ENCODE data around the gene CACNA2D3.

The CACNA2D3 gene

DNA sequence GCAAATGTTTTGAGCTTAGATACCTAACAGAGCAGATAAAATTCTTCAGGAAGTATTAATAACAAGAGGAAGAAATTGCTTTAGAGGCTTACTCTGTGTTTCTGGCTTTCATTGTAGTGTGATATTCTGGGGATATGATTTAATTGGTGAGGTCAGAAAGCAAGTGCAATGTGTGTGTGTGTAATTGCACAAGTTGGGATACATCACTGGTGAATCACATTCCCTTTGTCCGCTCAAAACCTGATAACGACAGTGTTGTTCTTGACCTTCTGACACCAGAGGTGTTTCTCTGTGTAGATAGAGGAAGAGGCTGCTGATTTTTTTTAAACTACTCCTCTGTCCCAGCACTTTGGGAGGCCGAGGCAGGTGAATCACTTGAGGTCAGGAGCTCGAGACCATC is 161.1 kb downstream of the CACNA2D3 start:
- DNase-seq, result no peak

DNA sequence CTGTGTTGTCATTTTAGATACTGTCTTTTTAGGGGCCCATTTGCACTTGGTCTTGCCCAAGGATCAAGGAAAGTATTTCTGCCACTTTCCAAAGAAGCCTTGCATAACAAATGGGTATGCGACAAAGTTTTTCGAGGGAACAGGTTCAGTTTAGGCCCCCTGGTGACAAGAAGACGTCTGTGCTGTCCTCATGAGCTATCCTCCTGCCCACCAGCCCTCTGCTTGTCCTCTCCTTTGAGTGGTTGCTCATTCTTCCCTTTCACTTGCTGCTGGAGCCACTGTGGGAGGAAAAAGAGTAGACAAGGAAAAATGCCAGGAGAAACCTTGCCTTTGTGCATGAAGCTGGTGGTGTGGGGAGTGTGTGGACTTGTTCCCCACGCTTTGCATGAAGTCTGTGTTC is 171.9 kb downstream of the CACNA2D3 start:
- no peak for DNase-seq

DNA sequence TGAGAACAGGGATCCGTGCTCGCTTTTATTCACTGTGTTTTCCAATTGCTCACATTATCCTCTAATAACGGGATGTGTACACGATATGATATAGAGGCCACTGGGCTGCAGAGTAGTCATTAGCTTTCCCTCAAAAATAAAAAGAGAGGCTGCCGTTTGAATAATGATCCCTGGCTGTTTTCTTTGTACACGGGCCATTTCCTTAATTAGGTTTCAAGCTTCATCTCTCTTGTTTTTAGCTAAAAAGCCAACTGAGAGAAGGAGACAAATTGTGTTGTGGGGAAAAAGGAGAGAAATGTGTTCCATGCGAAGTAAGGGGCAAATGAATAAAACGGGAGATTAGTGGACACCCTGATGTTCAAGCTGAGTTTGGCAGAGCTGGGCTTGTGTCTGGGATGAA is 174.2 kb downstream of the CACNA2D3 start:
- no peak for DNase-seq

DNA sequence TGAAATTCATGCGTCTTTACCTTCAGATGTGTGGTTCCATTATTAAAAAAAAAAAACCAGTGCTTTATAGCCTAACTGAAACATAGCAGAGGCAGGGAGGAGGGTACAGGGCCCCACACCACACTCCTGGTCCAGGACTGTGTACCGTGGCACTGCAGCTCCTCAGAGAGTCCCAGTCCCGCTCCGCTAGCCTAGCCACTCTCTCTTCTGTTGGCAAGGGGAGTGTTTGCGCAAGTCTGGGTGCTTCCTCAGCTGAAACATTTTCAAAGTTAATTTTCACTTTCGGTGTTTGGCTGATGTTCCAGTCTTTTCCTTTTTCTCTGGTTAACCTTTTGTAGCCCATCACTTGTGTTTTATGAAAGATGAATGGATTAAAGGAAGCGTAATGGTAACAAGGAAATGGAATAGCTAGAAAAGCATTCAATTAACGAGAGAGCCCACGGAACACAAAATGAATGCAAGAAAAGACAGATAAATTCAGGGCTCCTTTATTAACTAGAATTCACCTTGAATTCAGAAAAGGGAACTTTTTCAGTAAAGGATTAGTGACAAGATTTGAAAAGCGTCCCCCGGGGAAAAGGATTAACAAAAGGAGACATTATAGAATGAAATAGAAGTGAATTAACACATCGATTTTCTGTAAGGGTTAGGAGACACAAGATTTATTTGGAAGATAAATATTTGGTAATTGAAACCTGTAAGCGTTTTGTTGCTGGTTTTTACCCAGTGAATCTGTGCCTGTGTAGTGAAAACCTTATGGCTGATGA is 177.0 kb downstream of the CACNA2D3 start:
- no peak for DNase-seq

DNA sequence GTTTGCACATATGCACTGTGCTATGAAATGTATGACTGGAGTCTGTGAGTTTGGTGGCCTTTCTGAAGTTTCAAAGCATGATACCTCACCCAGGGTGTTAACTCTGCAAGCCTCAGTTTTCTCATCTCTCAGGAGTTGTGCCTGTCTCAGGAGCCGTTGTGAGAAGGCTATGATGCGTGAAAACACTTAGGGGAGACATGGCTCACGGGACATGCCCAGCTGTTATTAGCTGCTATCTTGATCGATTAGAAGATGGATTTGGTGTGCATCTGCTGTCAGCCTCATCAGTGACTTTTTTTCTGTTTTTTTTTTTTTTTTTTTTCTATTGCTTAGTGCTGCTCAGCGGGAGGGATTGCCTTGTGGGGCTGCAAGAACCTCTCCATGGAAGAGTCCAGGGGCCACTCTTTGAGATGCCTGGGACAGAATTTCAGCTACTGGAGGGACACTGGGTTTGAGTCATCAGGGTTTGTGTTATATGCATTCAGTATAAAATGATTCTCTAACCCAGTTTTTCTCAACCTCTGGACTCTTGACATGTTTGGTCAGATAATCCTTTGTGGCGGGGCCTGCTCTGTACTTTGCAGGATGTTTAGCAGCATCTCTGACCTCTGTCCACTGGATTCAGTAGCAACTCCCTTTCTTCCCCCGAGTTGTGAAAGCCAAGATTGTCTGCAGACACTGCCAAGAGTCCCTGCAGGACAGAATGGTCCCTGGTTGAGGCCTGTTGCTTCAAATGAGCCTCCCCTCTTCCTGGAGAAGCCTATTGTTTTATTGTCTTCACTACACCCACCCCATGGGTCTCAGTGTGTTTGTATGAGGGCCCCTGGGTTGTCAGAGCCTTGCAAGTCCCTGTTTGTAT is 181.4 kb downstream of the CACNA2D3 start:
- DNase-seq, result no peak

DNA sequence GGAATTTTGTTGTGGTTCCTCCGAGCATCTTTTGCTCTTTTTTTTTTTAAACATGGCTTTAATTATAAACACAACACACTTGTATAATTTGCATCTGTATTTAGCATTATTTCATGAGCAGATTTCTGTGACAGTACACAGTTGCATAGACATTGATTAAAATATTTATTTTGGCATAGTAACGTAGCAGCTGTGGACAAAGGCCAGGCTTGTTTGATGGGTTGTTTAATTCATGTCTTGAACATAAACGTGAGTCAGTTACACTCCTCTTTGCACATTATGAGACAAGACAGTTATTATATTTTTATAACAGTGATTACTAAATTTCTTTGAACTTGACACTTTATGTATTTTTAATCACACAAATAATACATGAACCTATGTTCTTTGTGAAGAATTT is 182.5 kb downstream of the CACNA2D3 start:
- DNase-seq, result no peak

DNA sequence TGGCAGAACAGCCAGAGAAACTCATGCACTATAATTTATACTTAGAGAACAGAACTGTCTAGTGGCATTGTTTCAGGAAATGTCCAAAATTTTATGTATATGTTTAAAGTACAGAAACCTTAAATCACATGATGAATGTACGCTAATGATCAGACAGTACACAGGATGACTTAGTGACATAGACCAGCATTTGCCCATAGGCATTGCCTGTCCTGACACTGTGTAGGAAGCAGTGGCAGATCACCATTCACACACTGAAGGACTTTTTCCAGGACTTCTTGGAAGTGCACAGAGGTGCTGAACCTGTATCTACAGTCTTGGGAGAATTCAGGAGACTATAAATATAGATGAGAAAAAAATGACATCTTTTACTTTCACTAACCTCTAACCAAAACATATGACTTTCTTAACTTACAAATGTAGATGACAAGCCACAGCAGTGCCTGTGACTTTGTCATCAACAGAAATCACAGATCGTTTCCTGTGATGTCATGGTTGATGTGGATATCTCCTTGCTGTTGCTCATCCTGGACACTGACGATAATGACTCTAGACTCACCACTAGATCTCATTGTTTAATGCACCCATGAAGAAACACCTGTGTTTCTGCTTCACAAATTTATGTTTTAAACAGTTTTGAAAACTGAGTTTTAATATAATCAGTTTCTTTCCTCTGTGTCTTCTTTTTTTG is 183.2 kb downstream of the CACNA2D3 start:
- DNase-seq, result no peak

DNA sequence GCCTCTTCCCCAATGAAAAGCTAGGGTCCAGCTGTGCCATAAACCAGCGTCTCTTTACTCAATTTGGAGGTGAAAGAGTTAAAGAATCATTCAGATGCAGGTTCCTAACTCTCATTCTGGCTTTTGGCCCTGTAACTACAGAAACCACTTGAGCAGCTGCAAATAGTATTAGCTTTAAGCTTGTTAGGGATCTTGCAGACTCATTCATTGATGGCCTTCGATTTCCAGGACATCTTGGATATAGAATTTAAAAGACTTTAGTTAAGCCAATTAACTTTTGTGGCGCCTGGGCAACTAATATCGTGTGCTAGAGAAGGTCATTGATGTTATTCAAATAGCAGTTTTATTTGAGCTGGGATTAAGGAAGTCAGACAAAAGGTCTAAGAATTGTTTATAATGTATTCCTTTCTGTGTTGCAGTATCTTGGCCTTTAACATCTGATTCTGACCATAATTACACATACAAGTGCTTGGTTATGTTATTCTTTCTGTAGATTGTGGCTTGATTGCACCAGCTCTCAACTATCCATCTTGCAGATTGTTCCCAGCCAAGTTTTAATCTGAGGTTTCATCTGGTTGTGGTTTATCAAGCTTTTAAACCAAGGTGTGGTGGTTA is 185.3 kb downstream of the CACNA2D3 start:
- DNase-seq, result no peak

DNA sequence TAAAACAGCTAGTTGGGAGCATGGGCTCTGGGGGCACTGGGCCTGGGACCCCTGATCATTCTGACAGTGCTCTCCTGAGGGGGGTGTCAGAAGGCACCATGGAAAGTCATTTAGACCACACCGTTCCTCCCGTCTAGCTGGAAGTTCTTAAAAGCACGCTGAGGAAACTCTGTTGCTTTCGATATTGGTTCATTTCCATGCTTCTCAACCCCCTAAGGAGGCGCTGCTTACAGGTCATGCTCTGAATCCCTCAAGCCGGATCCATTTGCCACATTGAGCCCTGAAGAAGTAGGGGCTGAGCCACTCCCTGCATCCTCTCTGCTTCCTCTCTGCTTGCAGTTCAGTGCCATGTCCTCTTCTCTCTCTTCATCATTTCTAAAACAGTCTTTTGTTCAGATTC is 187.2 kb downstream of the CACNA2D3 start:
- DNase-seq, result no peak

DNA sequence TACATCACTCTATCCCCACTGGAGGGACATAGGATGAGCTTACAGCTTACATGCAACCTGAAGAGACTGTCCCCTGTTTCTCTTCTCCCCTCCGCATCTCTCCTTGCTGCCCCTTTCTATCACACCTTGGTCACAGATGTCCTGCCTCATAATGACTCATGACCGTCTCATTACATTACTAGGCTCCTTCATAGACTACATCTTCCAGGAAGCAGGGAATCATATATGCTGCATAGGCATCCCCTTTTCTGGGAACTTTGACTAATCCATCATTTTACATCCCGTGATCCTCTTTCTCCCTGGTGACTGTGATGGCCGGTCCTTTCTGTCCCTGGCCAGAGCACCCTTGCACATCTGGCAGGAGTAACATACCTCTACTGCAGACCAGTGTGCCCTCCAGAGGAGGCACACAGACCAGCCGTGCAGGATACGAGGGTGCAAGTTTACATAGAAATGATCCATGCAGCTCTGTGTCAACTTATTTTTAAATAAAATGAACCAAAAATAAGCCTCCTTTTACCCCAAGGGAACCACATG is 188.9 kb downstream of the CACNA2D3 start:
- no peak for DNase-seq

DNA sequence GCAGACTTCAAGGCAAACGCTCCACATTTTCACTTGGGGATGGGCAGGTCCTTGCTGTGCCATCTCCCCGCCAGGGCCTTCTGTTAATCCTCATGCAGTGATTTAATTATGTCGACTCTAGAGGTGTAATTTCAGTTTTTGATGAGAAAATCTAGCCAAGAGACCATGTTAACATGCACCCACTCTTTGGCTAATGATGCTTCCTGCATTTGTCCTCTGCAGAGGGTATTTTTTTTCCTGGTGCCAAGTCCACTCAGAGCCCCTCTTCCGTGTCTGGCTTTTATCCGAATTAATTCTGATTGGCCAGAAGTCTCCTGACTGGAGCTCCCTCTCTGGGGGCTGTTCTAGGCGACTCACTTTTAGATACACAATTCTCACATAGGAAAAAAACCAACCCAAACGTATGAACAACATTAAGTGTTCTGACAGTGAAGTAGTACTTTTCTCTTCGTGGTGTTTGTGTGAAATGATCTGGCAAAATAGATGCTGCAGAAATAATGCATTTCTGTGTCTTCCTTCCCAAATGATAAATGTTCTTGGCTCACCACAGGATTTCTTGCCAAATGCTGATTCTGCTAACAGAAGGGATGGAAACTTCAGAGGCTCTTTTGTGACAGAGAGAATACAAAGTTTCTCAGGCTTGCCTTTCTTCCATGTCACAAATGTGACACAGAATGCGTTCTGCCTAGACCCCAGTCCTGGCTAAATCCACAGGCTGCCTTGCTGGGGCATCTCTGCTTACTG is 190.0 kb downstream of the CACNA2D3 start:
- no peak for DNase-seq

DNA sequence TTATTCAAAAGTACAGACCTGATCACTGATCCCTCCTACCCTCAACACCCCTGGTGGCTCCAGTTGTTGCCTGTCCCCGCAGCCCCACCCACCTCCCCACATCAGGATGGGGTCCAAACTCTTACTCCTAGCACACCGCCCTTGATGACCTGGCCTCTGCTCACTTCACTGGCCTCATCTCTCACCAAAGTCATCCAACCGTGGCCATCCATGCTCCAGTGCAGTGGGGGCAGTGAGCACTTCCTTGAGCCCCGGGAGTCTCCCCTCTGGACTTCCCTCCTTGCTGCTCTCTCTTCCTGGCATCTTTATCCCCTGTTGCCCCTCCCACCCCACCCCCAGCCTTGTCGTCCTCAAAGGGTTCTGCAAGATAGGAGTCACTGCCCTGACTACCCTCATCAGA is 191.1 kb downstream of the CACNA2D3 start:
- DNase-seq, result no peak

DNA sequence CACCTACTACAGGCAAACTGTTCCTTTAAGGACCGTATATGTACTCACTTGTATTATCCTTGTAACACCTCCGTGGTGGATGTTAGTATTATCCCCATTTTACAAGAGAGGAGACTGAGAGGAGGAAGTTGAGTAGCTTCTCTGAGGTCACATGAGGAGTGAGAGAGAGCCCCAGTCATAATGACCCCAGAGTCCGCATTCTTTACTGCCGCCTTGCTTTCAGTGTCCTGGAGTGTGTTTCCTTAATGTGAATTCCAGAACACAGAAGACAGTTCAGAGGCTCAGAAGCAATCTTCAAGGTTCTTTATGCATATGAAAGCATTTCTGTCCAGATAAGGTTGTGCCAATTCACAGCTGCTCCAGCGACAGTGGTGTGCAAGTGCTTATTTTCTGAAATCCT is 199.2 kb downstream of the CACNA2D3 start:
- no peak for DNase-seq

DNA sequence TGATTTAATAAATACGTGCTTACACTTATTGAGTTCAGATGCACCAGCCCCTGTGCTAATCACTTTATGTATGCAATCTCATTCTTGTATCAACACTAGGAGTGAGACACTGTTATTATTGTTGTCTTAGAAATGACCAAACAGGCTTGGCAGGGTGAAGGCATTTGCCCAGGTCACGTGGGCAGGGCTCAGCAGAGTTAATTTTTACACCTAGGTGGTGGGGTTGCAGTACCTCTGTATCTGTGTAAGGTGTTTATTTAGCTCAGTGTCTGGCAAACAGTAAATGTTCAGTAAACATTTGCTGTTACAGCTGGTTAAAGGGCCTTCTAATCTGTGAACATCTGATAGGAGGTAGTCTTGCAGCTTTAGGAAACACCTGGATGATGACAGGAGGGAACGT is 200.0 kb downstream of the CACNA2D3 start:
- DNase-seq, result no peak

DNA sequence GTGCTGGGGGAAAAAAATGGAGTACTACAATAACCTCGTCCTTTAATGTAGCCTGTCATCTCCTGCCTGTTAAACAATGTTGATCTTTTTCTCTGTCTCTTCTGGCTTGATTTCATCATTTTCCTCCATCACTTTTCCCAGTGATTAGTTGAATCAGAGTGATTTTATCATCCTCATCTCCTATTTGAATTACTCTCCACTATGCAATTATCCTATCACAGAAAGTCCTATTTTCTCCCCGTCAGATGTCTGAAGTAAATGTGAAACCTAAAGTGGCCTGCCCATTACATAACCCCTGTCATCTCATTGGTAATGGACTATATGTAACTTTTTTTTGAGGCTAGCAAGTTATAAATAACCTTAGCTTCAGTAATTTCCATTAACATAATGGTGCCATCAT is 201.8 kb downstream of the CACNA2D3 start:
- no peak for DNase-seq

DNA sequence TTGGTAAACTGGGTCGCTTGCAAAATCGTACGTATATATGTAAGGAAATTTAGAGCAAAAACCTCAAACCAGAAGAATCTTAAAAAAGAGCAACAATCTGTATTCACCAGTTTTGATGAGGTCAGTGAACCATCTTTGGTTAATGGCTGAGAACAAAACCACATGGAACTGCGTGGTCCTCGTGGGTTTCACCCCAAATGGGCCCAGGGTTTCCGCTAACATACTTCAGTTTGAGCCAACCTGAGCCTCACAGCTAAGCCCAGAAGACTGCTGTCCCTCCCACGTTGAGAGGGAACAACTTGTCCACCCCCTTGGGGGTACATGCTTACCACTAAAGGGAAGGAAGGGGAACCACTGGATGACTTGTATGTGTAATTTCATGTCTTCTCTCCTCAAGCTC is 204.6 kb downstream of the CACNA2D3 start:
- DNase-seq, result no peak

DNA sequence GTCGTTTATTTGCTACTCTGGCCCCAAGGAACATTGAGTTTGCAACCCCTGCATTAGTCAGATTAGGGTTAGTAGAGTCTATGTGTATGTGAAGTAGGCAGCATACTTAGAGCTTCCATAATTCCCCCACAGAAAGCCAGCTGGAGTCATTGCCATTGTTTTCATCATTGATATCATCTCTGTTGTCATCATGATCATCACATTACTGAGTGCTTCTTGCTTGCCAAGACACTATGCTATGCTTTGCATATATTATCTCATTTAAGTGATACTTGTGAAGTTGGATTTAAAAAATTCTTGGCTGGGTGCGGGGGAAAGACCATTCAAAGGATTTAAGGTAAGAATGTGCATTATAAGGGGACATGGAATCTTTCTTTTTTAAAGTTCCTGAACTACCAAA is 209.0 kb downstream of the CACNA2D3 start:
- no peak for DNase-seq

DNA sequence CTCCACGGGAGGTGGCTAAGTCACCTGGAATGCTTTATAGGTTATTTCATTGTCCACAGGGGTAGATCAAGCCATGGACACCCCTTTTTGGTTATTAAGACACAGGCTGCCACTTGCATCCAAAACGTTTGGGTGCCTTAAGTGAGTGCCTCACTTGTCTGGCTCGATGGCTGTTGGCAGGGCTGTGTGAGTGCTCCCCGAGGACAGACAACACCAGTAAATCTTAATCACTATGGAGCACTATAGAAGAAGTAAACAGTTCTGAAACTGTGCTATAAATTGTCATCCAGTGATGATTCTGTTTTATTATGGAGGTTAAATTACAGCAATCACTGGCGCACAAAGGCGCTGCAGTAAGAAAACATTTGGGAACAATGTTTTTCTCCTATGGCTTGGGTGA is 215.5 kb downstream of the CACNA2D3 start:
- no peak for DNase-seq

DNA sequence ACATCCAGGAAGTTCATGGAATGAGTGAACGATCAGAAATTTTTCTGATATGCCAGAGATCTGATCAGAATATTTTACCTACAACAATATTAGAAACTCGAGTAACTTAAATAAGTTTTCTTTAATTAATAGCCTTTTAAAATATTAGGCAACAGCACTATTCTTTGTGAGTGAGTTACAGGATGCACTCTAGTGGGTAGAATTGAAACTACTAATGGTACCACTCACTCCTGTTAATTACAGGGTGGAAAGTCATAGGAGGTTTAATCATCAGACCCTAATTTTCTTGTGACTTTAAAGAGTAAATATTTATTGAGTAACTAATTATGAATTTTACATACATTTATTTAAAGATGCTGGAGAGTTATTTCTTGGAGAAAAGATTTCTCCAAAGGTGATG is 217.3 kb downstream of the CACNA2D3 start:
- DNase-seq, result no peak

DNA sequence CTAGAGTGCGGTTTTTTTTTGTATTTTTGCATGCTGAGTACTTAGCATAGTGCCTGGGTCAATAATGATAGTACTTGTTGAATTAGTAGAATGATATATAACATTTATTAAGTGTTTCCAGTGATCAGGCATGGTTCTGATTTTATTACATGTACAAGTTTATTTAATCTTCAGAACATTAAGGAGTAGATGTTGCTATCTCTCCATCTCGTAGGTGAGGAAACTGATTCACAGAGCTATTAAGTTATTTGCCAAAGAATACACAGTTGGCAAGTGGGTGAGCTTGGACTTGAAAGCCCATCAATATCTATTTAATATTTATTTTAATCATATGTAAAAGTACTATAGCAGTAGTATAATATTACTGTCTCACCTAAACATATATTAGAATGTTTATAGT is 219.5 kb downstream of the CACNA2D3 start:
- DNase-seq, result no peak

DNA sequence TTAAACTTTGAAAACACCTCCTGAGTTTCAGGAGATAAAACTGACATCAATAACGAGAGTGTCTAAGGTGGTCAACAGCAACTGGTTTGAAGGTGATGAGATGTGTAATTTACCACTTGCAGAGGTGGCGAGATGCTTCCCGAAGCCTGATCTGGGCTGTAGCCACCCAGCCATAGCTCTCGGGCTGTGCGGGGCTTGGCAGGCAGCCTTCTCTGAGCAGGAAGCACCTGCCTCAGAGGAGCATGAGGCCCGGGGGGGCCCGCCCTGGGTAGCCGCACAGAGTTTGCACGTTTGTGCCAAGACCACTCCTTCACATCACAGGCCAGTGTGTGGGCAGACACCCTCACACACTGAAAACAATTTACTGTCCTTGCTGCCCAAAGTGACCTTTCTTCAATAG is 220.3 kb downstream of the CACNA2D3 start:
- no peak for DNase-seq

DNA sequence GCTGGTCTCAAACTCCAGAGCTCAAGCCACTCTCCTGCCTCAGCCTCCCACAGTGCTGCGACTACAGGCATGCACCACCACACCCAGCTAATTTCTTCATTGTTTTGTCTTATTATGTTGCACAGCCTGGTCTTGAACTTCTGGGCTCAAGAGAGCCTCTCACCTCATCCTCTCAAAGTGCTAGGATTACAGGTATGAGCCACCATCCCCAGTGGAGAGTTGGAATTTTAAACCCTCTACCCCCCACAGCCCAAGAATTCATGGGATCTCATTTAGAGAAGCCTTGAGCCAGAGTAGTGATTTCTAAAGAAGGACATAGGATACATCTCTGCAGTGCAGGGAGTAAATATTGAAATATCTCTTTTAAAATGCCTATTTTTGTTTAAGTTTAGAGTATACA is 221.1 kb downstream of the CACNA2D3 start:
- no peak for DNase-seq
